Hematopoietic multipotent progenitor cell treated with erythropoietin and hydrocortisone succinate and interleukin-3 and kit ligand, for 6 days (in vitro differentiated cells): Measurements from ENCODE around the gene ZBTB7C.

ENCODE experiments used
- DNase-seq: peaks from one replicate; pipeline ENCODE4 v3.0.0-alpha.2; 2015

The ZBTB7C gene

DNA sequence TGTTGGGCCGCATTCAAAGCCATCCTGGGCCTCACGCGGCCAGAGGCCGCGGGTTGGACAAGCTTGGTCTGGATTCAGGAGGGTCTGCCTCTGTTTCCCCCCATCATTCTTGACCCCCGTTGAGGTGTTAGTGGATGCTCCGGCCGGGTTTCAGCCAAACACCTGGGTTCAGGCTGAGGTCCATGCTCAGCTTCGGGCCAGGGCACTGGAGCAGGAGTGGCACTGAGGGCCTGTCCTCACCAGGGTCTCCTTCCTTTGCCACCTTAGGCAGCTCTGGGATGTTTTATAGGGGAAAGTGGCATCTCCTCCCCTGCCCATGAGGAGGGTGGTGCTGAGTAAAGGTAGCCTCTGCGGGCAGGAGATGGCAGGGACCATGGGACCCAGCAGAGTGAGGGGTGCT, 401.8 kb downstream of the ZBTB7C start:
- DNase-seq: no peak

DNA sequence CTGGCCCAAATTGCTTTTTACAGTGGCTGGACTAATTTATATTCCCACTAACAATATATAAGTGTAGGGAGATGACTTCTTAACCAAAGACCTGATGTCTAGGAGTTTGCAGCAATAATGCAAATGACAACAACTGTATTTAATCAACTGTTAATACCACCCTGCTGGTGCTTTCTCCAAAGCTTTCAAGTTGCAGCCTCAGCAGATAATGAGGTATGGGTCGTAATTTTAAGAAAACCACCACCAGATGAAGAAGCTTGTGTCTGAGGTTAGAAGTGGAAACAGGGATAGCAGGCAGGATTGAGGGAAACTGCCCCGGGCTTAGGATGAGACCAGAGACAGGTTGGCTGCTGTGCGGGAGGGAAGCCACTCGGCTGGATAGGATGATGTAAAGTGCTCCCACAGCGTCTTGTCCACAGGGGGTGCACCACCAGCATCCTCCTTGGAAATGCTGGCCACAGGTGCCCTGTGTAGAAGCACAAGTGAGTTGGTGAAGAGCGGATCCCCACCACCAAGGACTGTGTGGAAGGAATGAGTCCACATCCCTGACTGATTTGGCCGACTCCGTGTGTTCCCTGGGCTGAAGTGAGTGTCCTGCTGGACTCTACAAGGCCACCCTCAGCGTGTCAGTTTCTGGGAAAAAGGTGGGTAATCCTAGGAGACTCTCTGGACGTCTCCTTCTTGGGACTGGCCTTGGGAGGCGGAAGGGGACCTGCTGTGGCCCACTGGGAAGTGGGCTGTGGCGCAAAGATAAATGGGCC, 402.6 kb downstream of the ZBTB7C start:
- DNase-seq: no peak

DNA sequence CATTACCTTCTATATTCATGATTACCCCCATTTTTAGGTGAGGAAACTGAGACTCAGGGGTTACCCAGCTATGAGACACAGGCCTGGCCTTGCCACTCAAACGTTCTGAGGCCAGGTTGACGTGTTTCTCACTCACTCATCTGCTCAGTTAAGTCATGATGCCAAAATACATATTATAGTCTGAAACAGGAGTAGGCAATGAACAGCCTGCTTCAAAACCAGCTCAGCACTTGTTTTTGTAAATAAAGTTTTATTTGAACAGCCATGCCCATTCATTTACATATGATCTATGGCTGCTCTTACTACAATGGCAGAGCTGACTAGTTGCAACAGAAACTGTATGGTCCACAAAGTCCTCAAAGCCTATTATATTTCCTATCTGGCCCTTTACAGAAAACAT, 404.6 kb downstream of the ZBTB7C start:
- no peak for DNase-seq

DNA sequence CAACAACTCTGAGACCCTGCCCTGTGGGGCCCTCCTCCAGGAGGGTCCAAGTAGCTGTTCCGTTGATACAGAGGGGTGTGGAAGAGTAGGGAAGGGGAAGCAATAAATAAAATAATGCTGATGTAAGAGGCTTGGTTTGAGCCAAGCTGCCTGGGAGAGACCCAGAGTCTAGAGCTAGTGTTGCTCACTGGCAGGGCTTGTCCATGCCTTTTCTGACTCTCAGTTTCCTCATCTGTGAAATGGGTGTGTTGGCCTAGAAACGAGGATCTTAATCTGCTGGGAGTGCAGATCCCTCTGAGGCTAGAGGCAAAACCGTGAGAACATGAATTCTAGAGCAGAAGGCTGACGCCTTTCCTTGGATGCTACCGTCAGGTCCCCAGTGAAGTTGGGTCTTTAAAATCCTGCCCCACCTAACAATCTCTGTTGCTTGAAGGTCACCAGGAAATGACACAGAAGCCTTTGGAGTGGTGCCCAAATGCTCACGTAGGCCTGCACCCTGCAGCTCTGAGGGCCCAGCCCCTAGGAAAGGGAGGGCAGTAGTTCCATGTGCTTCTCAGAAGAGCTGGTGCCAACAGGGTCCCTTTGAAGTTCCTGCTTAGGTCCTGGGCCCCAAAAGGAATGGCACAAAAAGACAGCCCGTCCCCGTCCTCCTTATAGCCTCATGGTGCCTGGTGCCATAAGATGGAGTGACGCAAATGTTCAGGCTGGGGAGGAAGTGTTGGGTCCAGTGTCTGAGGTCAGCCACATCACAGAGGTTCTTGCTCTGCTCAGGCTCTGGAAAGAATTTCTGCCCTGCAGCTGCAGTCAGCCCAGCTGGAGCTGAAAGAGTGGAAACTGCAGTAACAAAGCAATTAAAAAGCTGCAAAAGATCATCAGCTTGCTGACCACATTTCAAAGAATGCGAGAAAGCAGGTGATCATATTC, 405.5 kb downstream of the ZBTB7C start:
- DNase-seq: peak; percentile 14

DNA sequence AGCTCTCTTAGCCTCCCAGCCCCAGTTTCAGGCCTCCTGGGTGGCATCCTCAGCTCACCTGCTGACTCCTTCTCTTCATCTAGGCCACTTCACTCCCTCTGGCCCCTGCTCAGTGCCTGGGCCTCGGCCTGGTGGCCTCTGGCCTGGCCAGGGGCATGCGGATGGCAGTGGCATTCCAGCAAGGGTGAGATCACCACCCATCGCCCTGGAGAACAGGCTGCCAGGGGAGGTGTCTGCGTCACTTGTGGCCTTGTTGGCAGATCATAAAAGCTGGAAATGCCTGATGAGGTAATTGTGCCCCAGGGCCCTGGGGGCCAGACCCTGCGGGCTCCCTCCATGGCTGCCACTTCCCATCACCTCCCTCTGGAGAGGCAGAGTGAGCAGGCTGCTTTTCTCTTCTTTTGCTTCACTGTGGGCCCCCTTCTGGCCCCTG, 406.2 kb downstream of the ZBTB7C start:
- DNase-seq: no peak

DNA sequence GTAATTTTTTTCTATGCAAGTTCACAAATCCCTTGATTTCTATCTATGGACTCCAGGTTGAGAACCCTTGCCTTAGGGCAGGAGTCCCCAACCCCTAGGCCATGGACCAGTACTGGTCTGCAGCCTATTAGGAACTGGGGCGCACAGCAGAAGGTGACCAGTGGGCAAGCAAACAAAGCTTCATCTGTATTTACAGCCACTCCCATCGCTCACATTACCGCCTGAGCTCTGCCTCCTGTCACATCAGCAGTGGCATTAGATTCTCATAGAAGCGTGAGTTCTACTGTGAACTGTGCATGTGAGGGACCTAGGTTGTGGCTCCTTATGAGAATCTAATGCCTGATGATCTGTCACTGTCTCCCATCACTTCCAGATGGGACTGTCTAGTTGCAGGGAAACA, 408.5 kb downstream of the ZBTB7C start:
- no peak for DNase-seq

DNA sequence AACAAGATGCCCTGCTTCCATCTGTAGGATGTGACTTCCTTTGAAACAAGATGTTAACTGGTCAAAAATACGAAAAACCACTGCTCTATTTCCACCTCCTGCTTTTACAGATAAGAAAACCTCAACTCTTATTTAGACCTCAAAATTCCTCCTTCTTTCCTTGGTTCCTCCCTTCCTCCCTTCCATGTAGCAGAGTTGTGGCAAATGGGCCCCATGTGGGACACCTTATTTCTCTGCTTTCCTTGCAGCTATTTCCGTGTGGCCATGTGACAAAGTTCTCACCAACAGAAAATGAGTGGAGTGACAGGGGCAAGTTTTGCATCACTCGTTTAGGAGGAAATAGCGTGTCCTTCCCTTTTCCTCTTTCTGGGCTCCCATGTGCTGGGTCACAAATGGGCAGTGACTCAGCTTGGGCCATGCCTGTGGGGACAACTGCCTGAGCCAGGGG, 409.4 kb downstream of the ZBTB7C start:
- peak; percentile 61 for DNase-seq

DNA sequence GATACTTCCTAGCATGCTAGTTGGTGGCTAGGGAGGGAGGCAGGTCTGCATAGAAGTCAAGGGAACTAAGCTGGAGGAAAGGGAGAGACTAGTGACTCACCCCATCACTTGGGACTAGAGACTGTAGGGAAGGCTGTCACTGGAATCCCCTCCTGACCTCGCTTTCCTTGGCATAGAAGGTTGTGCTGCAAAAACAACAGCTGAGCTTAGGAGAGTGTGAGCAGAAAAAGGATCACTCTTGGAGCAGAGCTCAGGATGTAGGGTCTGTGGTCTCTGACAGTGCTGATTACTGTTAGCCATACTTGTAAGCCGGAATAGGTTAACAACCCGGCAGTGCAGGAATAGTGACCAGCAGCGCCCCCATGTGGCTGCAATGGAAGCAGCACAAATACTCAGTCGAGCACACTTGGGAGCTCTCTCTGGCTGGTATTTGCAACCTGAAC, 411.8 kb downstream of the ZBTB7C start:
- peak; percentile 19 for DNase-seq

DNA sequence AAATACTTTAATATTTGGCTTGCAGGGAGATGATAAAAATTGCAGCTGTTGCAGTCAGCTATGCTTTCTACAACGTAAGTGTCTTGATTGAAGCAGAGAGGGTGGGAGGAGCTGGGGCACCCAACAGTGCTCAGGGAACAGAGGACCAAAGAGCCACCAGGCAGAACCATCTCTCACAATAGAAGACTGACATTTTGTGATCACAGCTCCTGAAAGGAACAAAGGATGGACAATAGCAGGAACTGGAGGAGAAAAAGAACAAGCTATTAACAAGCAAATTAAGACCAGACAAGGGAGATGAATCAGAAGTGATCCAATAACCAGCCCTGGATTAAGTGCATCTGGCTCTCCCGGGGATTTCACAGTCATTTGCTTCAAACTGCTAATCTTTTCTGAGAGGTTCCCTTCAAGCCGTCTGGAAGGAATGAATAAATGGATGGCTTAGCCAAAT, 413.1 kb downstream of the ZBTB7C start:
- DNase-seq: no peak

DNA sequence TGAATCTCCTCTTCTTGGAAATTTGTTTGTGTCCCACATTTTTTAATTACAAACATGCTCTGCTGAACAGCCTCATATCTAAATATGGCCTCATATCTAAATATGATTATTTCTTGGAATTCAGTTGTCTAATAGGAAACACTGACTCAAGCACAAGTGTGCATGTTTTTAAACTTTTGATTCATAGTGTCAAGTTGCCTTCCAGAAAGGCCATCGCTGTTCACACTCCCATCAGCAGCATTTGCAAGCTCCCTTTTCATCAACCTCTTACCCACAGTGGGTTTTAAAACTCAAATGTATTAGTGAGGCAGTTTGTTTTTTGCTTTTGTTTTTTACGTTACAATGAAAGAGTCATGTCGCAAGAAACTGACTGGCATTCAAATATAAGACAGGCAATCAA, 413.5 kb downstream of the ZBTB7C start:
- no peak for DNase-seq

DNA sequence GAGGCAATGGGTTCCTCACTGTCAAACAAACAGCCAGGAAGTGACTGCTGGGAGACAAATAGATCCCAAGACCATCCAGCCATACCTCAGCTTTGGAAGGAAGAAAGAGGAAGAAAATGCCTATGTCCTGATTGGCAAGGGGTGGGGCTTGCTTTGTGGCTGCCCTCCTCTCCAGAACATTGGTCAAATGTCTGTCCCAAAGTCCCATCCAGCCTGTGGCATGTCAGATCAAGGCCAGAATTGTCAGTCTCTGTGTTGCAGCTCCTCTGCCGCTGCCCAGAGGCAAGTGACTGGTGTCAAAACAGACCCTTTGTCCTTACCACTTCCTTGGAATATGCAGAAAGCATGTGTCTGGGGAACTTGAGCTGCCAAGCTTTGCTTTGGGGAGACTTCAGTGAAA, 415.8 kb downstream of the ZBTB7C start:
- DNase-seq: no peak

DNA sequence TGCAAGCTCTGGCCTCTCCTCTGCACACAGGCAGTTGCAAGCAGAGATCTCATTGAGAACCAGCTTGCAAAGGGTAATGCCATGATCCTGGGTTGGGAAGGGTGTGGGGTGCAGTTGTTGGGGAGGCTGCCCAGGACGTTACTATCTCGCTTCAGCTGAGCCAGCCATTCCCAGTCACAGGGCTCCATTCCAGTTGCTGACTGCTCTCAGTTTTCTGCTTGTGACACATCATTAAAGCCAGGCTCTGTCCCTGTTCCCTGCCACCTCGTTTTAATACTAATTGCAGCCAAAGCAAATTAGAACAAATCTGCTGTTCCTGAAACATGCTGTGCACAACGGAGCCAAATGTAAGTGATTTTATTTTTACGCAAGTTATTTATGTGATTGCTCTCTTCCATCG, 416.2 kb downstream of the ZBTB7C start:
- DNase-seq: no peak

DNA sequence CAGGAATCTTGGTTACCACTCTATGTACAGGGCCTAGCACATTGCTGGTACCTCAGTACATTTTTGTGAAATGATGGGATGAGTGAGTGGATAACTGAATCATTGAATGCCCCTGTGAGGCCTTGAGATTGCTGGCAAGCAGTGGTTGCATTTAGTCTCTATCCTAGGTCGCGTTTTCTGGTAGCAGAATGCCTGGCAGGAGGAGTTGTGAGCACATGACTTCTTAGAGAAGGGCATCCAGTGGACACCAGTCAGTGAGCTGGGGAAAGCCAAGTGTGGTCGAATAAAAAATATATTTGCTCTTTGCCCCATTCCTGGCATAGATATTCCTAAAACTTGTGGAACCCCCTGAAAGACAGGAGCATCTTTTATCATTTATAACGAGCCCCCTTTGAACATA, 416.9 kb downstream of the ZBTB7C start:
- no peak for DNase-seq

DNA sequence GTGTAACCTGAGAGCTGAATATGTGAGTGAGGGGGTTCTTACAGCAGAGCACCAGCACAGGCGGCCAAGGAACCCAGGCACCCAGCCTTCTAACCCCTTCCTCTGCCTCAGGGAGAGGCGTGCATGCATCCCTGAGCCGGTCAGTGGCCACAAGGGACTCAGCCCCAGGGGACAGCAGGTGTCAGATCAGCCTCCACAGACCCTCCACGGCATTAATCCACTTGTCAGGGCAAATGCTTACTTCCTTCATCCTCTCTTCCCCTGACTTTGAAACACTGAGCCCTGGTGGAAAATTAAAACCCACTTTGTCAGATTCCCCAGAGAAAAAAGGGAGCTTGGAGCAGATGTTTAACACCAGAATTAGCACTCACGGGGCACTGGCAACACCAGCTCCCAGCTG, 418.2 kb downstream of the ZBTB7C start:
- DNase-seq: no peak

DNA sequence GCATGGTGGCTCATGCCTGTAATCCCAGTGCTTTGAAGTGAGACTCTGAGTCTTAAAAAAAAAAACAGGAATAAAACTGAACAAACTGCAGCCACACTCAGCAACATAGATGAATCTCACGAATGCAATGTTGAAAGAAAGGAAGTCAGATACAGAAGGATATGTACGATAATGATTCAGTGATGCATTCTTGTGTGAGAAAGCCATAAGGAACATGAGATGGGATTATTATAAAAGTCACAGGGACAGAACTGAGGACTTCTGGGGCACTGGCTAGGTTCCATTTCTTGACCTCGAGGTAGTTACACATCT, 421.8 kb downstream of the ZBTB7C start:
- DNase-seq: no peak

DNA sequence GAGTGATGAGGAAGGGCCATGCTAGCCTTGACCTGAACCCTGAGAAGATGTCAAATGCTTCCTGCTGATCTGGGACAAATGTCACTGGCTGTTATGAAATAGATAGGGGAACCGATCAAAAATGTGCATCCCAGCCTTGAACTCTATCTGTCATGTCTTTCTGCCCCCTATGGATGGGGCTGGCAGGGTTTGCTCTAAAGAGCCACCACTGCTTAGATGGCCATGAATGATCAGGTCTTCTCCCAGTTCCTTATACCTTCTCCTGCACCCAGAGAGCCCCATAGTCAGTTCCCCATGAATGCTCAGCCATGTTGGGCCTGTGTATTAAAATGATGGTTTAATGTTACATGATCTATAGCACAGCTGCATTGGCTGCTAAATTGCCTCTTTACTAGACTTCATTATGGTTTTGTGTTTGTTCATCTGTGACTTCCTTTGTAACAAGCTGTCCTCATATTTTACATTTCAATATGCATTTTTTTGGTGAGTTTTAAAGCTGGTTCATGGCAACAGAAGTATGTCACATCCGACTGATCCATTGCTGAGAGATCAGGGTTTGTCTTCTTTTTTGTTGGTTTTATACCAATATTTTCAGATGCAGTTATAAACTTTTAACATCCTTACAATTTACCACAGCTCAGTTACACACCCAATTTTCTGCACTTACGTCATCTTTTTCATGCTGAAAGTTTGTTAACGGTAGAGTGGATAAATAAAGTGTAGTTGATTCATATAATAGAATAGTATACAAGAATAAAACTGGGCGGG, 422.4 kb downstream of the ZBTB7C start:
- DNase-seq: no peak

DNA sequence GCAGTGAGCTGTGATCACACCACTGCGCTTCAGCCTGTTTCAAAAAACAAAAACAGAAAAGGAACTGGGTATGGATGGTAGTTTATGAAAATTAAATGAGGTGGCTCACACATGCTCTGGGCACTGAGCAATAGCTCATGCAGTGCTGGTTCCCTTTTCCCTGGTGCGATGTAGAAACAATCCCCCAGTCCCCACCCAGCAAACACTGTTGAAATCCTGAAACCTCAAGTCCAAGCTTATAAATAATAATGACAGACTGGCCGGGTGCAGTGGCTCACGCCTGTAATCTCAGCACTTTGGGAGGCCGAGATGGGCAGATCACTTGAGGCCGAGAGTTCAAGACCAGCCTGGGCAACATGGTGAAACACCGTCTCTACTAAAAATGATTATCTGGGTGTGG, 423.3 kb downstream of the ZBTB7C start:
- DNase-seq: peak; percentile 42

DNA sequence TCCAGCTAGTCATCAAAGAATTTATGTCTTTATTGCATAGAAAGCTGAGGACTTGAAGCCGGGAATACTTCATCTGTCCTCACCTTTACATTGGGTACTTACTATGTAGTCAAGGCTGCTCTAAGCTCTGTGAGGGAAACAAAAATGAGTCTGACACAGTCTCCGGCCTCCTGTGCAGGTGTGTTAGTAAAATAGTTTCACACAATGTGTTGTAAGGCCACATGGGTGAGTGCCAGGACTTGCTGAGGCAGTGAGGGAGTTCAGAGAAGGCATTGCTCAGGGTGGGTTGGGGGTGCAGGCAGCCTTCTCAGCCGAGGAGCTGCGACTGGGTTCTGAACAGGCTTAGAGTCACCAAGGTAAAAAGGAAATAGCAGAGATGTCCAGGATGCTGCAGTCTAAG, 424.2 kb downstream of the ZBTB7C start:
- no peak for DNase-seq

DNA sequence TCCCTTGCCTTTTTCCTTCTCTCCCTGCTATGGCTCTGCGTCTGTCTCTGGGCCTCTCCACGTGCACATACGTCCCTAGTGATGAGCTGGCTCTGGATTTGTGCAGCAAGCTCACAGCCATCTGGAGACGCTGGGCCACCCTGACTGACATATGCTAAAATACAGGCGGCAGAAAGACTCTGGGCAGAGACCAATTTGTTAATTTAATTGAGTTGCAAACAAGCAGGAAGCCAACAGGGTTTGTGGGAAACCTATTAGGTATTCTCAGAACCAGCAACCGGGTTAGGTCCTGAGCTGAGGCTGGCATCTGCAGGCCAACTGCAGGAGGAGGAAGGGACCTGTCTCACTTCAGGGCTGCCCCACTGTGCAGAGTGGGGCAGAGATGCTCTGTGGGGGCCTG, 425.2 kb downstream of the ZBTB7C start:
- no peak for DNase-seq

DNA sequence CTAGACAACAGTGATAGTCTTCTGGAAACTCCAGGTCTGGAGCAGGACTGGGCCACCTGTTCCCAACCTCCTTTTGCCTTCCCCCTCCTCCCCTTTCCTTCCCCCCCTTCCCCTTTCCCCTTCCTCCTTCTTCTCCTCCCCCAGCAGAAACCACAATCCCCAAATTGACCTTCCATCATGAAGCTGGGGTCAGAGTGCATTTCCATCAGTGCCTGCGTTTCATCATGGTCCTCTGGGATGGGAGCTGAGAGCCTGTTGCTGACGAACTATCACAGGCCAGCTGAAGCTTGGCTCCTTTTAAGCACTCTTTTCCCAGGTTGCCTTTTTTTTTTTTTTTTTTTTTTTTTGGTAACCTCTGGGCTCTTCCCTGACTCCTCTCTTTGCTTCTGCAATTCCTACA, 426.1 kb downstream of the ZBTB7C start:
- no peak for DNase-seq

DNA sequence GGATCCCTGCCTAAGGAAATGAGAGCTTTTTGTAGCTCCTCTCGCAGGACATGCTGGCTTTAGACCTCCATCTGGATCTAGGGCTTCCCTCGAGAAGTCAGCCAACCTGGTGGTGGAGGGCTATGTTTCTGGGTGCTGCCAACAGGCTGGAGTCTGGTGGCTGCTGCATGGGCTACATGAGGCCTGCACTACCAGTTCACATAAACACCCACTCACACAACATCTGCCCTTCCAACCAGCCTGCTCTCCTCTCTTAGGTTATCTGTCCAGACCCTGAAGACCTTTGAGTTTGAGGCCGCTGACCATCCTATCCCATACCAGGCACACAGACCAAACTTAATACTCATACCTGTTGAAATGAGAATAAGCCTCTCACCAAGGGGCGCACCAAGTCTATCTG, 427.4 kb downstream of the ZBTB7C start:
- no peak for DNase-seq

DNA sequence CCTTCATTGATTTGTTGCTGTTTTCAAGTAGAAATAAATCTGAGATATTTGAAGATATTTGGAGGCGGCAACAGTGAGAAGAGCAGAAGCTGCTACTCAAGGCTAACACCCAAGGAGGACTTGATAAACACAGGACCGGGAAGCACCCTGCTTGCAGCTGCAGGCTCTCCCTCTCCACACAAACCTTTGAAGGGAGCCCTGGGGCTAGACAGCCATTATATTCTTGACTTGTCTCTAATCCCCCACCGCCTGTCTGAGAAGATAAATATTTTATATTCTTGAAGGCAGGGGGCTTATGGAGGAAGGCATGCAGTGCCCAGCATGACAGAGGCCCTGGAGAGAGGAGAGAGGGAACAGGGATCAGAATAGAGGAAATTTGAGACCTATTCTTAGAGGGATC, 427.9 kb downstream of the ZBTB7C start:
- no peak for DNase-seq

DNA sequence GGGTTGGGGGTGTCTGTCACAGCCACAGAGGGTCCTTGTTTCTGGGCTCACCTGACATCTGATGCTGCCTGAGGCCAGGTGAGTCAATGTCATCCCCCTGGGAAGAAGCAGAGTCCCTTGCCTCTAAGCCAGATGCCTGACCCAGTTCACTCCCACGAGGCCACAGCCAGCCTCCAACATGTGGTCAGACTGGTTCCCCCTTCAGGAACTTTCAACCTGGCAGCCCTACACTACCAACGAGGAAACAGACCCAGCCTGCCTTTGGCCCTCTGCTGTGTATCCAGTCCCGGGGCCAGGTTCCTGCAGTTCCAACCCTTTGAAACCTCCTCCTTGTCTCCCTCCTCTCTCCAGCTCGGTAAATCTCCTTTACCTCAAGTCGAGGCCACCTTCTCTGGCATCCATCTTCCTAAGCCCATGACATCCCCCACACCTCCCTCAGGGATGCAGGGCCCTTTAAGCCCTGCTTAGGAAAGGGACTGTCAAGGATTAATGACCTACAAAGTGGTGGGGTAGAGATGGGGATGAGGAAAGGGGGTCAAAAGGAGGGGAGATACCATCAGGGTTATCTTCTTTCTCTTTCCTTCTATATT, 429.5 kb downstream of the ZBTB7C start:
- no peak for DNase-seq
